WERI-Rb-1 (cell line): ENCODE measurements around the gene M1AP.

Experiments used
- DNase-seq: peaks from one replicate; pipeline ENCODE4 v3.0.0-alpha.2; 2020
- H3K27ac ChIP-seq: fragments of 250-450 bp; sonication (Bioruptor Pico); 2 replicates; pipeline ENCODE4 v1.5.1; 2020; ENCODE audit warnings: mild to moderate bottlenecking, moderate library complexity
- H3K27me3 ChIP-seq: fragments of 250-450 bp; sonication (Bioruptor Pico); 2 replicates; pipeline ENCODE4 v1.5.1; 2021; ENCODE audit warnings: mild to moderate bottlenecking, low read depth, moderate library complexity; ENCODE audit not compliant: insufficient read depth, severe bottlenecking
- H3K36me3 ChIP-seq: fragments of 250-450 bp; sonication (Bioruptor Pico); 2 replicates; pipeline ENCODE4 v1.5.1; 2020; ENCODE audit warnings: mild to moderate bottlenecking, moderate library complexity
- H3K4me3 ChIP-seq: 2 replicates; pipeline ENCODE4 v1.5.1; 2011; ENCODE audit warnings: low read depth, mild to moderate bottlenecking, control low read depth, low read length
- H3K9me3 ChIP-seq: fragments of 250-450 bp; sonication (Bioruptor Pico); 2 replicates; pipeline ENCODE4 v1.5.1; 2021; ENCODE audit warnings: mild to moderate bottlenecking, moderate library complexity; ENCODE audit not compliant: severe bottlenecking
- TF ChIP-seq, protein P1 (sequence below): IDR thresholded peaks from 2 replicates; pipeline ENCODE4 v1.5.1; 2011; ENCODE audit warnings: low read depth, mild to moderate bottlenecking, control low read depth, inconsistent platforms, low read length

Gene M1AP

DNA sequence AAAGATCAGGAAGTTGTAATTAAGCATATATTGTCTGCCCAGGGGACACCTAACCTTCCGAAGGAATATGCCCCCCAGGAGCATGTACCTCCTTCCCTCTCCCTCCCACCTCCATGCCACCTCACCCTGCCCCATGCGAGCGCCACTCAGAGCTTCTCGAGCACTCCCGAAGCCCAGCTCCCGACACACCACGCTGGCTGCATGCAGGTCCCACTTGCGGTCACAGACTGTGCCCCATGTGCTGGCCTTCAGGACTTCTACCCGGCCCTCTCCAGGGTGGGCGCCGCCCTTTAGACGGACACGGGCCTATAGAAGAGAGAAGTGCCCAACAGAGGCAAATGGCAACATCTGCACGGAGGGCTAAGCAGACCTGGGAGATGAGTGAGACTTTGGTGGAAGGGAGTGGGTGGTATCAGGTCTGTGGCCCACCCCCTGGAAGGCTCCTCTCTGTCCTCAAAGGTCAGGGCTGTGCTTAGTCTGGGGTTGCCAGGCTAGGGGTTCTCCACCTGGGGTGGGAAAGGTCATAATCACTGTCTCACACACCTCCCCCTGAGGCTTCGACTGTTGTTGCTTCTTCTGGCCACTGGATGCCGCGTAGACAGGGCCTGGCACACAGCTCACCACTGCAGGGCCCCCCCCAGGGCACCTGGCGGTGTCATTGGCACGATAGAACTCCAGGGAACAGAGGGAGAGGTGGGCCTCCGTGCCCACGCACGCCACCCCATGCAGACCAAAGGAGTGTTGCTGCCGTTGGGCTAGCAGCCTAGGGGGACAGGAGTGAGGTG lies 111.8 kb downstream of the M1AP start:
- TF ChIP-seq, protein P1, sequence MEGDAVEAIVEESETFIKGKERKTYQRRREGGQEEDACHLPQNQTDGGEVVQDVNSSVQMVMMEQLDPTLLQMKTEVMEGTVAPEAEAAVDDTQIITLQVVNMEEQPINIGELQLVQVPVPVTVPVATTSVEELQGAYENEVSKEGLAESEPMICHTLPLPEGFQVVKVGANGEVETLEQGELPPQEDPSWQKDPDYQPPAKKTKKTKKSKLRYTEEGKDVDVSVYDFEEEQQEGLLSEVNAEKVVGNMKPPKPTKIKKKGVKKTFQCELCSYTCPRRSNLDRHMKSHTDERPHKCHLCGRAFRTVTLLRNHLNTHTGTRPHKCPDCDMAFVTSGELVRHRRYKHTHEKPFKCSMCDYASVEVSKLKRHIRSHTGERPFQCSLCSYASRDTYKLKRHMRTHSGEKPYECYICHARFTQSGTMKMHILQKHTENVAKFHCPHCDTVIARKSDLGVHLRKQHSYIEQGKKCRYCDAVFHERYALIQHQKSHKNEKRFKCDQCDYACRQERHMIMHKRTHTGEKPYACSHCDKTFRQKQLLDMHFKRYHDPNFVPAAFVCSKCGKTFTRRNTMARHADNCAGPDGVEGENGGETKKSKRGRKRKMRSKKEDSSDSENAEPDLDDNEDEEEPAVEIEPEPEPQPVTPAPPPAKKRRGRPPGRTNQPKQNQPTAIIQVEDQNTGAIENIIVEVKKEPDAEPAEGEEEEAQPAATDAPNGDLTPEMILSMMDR, result 0 out of 2 replicates have a peak, but pooled peaks have one; percentile 9
- no peak for DNase-seq
- Histone ChIP-seq H3K4me3 (no peak overlapping the region), H3K9me3 (no peaks in the 10 kb centered on the region), H3K36me3 (peaks cover 37% of the 10 kb centered on the region), H3K27me3 (no peaks in the 10 kb centered on the region), H3K27ac (no peak overlapping the region)

DNA sequence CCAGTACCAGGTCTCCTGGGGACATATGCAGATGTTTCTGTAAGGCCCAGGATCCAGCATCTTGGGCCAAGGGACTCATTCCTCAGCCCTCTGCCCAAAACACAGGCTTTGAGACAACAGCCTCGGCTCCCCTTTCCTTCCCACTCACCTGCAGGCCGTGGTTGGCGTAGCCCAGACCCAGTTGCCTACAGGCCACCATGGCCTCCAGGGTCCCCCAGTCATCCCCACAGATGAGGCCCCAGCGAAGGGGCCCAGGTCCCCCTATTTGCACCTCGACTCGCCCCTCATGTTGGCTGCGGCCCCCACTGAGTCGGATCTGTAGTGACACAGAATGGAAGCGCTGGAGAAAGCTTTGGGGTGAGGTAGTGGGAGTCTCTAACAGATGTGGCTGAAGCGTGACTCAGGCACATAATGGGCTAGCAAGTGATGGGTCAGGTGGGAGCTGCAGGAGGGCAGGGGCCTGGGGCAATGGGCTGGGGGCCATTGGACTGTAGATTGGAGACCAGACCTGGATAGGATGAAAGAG lies 112.6 kb downstream of the M1AP start:
- no peak overlapping the region for H3K27ac ChIP-seq
- H3K27me3 ChIP-seq, result no peaks in the 10 kb centered on the region
- H3K36me3 ChIP-seq, result peaks cover 43% of the 10 kb centered on the region
- TF ChIP-seq, protein P1, result no peak
- DNase-seq, result no peak
- no peaks in the 10 kb centered on the region for H3K9me3 ChIP-seq
- no peak overlapping the region for H3K4me3 ChIP-seq

GRCh38 chr2:74534411-74534810 lies 113.7 kb downstream of the M1AP start:
- Histone ChIP-seq H3K27me3 (no peaks in the 10 kb centered on the region), H3K4me3 (no peak overlapping the region), H3K27ac (no peak overlapping the region), H3K36me3 (peaks cover 37% of the 10 kb centered on the region), H3K9me3 (no peaks in the 10 kb centered on the region)
- no peak for DNase-seq
- TF ChIP-seq, protein P1, result no peak

DNA sequence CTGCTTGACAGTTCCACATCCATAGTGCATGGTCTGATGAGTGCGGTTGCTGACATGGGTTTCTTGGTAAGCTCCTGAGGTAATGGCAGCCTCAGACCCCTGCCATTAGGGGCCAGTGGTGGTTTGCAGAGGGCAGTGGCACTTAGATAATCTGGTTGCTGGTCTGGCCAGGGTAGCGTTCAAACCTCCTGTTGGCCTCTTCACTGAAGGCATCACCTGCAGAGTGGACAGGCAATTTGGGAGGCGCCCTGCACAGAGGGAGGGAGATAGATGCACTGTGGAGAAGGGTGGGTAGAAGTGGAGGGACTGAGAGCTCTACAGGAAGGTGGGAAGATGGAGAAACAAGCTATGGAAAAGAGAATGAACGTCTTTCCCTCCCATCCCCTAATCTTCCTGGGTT lies 114.7 kb downstream of the M1AP start:
- TF ChIP-seq, protein P1, result no peak
- no peak overlapping the region for H3K27ac ChIP-seq
- H3K9me3 ChIP-seq, result no peaks in the 10 kb centered on the region
- peaks cover 39% of the 10 kb centered on the region for H3K36me3 ChIP-seq
- no peak for DNase-seq
- no peaks in the 10 kb centered on the region for H3K27me3 ChIP-seq
- no peak overlapping the region for H3K4me3 ChIP-seq

- H3K27me3 ChIP-seq, result no peaks in the 10 kb centered on the region
- TF ChIP-seq, protein P1, result no peak
- H3K36me3 ChIP-seq, result peaks cover 51% of the 10 kb centered on the region
- H3K27ac ChIP-seq, result peak overlapping the region; percentile 86; the same call in 1 of the 2 replicates
- DNase-seq, result no peak
- no peaks in the 10 kb centered on the region for H3K9me3 ChIP-seq
- no peak overlapping the region for H3K4me3 ChIP-seq
Observed at GRCh38 chr2:74532222-74532621, 115.9 kb downstream of the M1AP start.
